GM12878 (cell line): ENCODE results near the gene STRA6. TPM values are rescaled to one million over a fixed set of nuclear protein-coding genes. Genes with fewer than 3 reads are reported as not detected.

Experiments
- ATAC-seq: fragments of 200-7000 bp; cut with Tn5 transposase; 3 replicates; pipeline ENCODE4 v1.9.1; 2020; ENCODE audit warnings: mild to moderate bottlenecking, moderate library complexity
- BruUV-seq: library from RNA; stranded (reverse); fragments of 400-500 nt; replicated peaks from 2 replicates; lab custom pipeline; 2021; lab: Mats Ljungman, UMichigan
- CTCF ChIA-PET: fragments of 300-600 bp; sonication (Branson Sonifier 250); formaldehyde crosslinking; extraction: SDS; loops from one replicate; lab custom pipeline; 2021; ENCODE audit warnings: inconsistent platforms; lab: Yijun Ruan, JAX
- POLR2A ChIA-PET: fragments of 350-600 bp; formaldehyde crosslinking; extraction: SDS; loops from one replicate; lab custom pipeline; 2021; ENCODE audit warnings: inconsistent platforms; lab: Charles Lee
- RAD21 ChIA-PET: fragments of 300-600 bp; sonication (Branson Sonifier 250); formaldehyde crosslinking; loops from one replicate; lab custom pipeline; 2023; ENCODE audit warnings: antibody characterized with exemption; ENCODE audit not compliant: unreplicated experiment; lab: Charles Lee
- SMC1A ChIA-PET: fragments of 300-600 bp; sonication (Branson Sonifier 250); formaldehyde crosslinking; loops from one replicate; lab custom pipeline; 2023; ENCODE audit not compliant: unreplicated experiment, uncharacterized antibody; lab: Charles Lee
- DNase-seq: peaks from one replicate; pipeline ENCODE4 v3.0.0-alpha.2; 2011; ENCODE audit warnings: low read depth, low spot score
- FAIRE-seq: peaks from 3 replicates; lab custom pipeline; 2011; peaks lifted over from hg19 to GRCh38; lab: Jason Lieb, UNC
- H2AFZ ChIP-seq: 2 replicates; pipeline ENCODE4 v1.6.0; 2011; ENCODE audit warnings: low read depth, low read length, control low read depth; ENCODE audit not compliant: control insufficient read depth
- H3K27ac ChIP-seq: 2 replicates; pipeline ENCODE4 v1.5.1; 2011; ENCODE audit warnings: control low read depth; ENCODE audit not compliant: control insufficient read depth, insufficient read depth
- H3K27me3 ChIP-seq, 2 experiments: replicated peaks in 1 of 2; 2 replicates each; pipeline versions ENCODE4 v1.6.0 to v1.6.1; 2011; ENCODE audit warnings: low read length in 1 of 2; ENCODE audit not compliant: control insufficient read depth in 2 of 2, insufficient read depth in 2 of 2
- H3K36me3 ChIP-seq, 2 experiments: 2 replicates each; pipeline ENCODE4 v1.5.1; 2011; ENCODE audit warnings: low read length in 1 of 2; ENCODE audit not compliant: control insufficient read depth in 2 of 2, insufficient read depth in 2 of 2
- H3K4me1 ChIP-seq: 2 replicates; pipeline ENCODE4 v1.6.1; 2011; ENCODE audit warnings: mild to moderate bottlenecking, low read length, moderate library complexity, mixed read lengths; ENCODE audit not compliant: control insufficient read depth, insufficient read depth
- H3K4me2 ChIP-seq: 2 replicates; pipeline ENCODE4 v1.6.0; 2011; ENCODE audit warnings: control low read depth; ENCODE audit not compliant: control insufficient read depth, insufficient read depth
- H3K4me3 ChIP-seq: fragments of 200-600 bp; sonication (generic); 2 replicates; pipeline ENCODE4 v1.5.1; 2016
- H3K79me2 ChIP-seq: 2 replicates; pipeline ENCODE4 v1.6.0; 2011; ENCODE audit warnings: low read length; ENCODE audit not compliant: control insufficient read depth, insufficient read depth
- H3K9ac ChIP-seq: 2 replicates; pipeline ENCODE4 v1.8.0; 2011; ENCODE audit warnings: low read length, control low read depth, mixed read lengths; ENCODE audit not compliant: control insufficient read depth, insufficient read depth
- H3K9me3 ChIP-seq: replicated peaks from 3 replicates; pipeline ENCODE4 v1.5.1; 2011; ENCODE audit warnings: mild to moderate bottlenecking, low read length; ENCODE audit not compliant: control insufficient read depth, insufficient read depth
- H4K20me1 ChIP-seq: 2 replicates; pipeline ENCODE4 v1.6.0; 2011; ENCODE audit not compliant: control insufficient read depth, insufficient read depth
- CBFB ChIP-seq: IDR thresholded peaks from 2 replicates; pipeline ENCODE4 v1.6.1; 2016; ENCODE audit warnings: antibody characterized with exemption, low read depth
- EGR1 ChIP-seq, 2 experiments: IDR thresholded peaks; 1 replicate in 1 of 2; 2 replicates in 1 of 2; pipeline ENCODE4 v1.6.1; 2011 to 2012; ENCODE audit warnings: low read depth in 2 of 2, low read length in 2 of 2, borderline replicate concordance in 1 of 2, mild to moderate bottlenecking in 1 of 2, moderate library complexity in 1 of 2
- ETV6 ChIP-seq, 2 experiments: fragments of 450-650 bp in 1 of 2; IDR thresholded peaks in 1 of 2; conservative IDR thresholded peaks in 1 of 2; 2 replicates each; pipeline ENCODE4 v1.6.1; 2014; ENCODE audit warnings: antibody characterized with exemption in 1 of 2, borderline replicate concordance in 1 of 2, low read depth in 1 of 2, mild to moderate bottlenecking in 1 of 2, moderate library complexity in 1 of 2
- FOS ChIP-seq: IDR thresholded peaks from 3 replicates; pipeline ENCODE4 v1.6.1; 2011; ENCODE audit warnings: borderline replicate concordance; ENCODE audit not compliant: insufficient read length; ENCODE audit errors: extremely low read depth
- FOXK2 ChIP-seq: fragments of 450-650 bp; IDR thresholded peaks from 2 replicates; pipeline ENCODE4 v1.6.1; 2017; ENCODE audit warnings: mild to moderate bottlenecking, moderate library complexity
- IKZF1 ChIP-seq: fragments of 450-650 bp; conservative IDR thresholded peaks from 2 replicates; pipeline ENCODE4 v1.6.1; 2017; ENCODE audit warnings: antibody characterized with exemption, mild to moderate bottlenecking
- JUNB ChIP-seq: IDR thresholded peaks from 2 replicates; pipeline ENCODE4 v1.6.1; 2016; ENCODE audit warnings: antibody characterized with exemption, mild to moderate bottlenecking
- TCF7 ChIP-seq: IDR thresholded peaks from 2 replicates; pipeline ENCODE4 v1.6.1; 2014; ENCODE audit warnings: antibody characterized with exemption, borderline replicate concordance
- WRNIP1 ChIP-seq: IDR thresholded peaks from 2 replicates; pipeline ENCODE4 v1.6.1; 2011; ENCODE audit warnings: low read depth, low read length, improper control_type of control experiment, borderline replicate concordance
- ZNF207 ChIP-seq: fragments of 450-650 bp; IDR thresholded peaks from 2 replicates; pipeline ENCODE4 v1.6.1; 2014; ENCODE audit warnings: antibody characterized with exemption, mild to moderate bottlenecking, borderline replicate concordance
- ZNF384 ChIP-seq: IDR thresholded peaks from 2 replicates; pipeline ENCODE4 v1.6.1; 2012; ENCODE audit warnings: low read depth, mild to moderate bottlenecking, low read length, improper control_type of control experiment, borderline replicate concordance
- WGBS: methylation state at CpG from one replicate; pipeline ENCODE4 v1.1.6; 2016; ENCODE audit warnings: low lambda C conversion rate; ENCODE audit not compliant: insufficient replicate concordance, insufficient coverage; ENCODE audit errors: missing lambda C conversion rate; 5-methylcytosine and 5-hydroxymethylcytosine counted together
- in situ Hi-C: fragments of 300-500 bp; cut with MboI; formaldehyde crosslinking; loops from 9 replicates; pipeline ENCODE4 v1.14.3; 2018; ENCODE audit warnings: mixed read lengths
- intact Hi-C: fragments of 100-400 bp; cut with micrococcal nuclease; formaldehyde crosslinking; loops from one replicate; pipeline ENCODE4 v1.14.2; 2022; ENCODE audit not compliant: unreplicated experiment
- polyA plus RNA-seq, 11 experiments: library from polyadenylated mRNA; depleted of rRNA in 4 of 11; unstranded in 6 of 11; stranded (reverse) in 5 of 11; fragments of >200 nt; fragmentation: Nextera tagmentation in 4 of 11; fragmentation: Illumina TruSeq in 1 of 11; extraction: Ambion mirVana in 4 of 11; extraction: Trizol in 1 of 11; gene quantifications; 1 replicate in 1 of 11; 2 replicates in 10 of 11; pipeline versions ENCODE4 v1.2.1 to v1.2.3, GENCODE V29; 2011 to 2016; ENCODE audit warnings: inconsistent platforms in 2 of 11, missing spikeins in 2 of 11, low read depth in 1 of 11
- total RNA-seq, 4 experiments: library from RNA; depleted of rRNA in 3 of 4; stranded (reverse); fragments of >200 nt in 3 of 4; fragmentation: Illumina TruSeq in 1 of 4; extraction: Trizol in 1 of 4; gene quantifications; 2 replicates each; pipeline versions ENCODE4 v1.2.1 to v1.2.3, GENCODE V29; 2013 to 2021
- TF ChIP-seq, protein P1 (sequence below): IDR thresholded peaks from 2 replicates; pipeline ENCODE4 v1.6.1; 2011; ENCODE audit warnings: low read depth, mild to moderate bottlenecking, low read length, moderate library complexity, borderline replicate concordance; ENCODE audit errors: extremely low read depth
- TF ChIP-seq, protein P2 (sequence below): fragments of 150-350 bp; IDR thresholded peaks from 2 replicates; pipeline ENCODE4 v1.6.1; 2014; ENCODE audit warnings: mild to moderate bottlenecking, low read depth, low read length

The STRA6 gene
- total and polyA plus RNA-seq, 10 of the 15 experiments (the other 5 are each of a cell fraction or from before 2014, with no cell fraction given) = 0.31 to 10.8 (median 5.8) TPM

DNA sequence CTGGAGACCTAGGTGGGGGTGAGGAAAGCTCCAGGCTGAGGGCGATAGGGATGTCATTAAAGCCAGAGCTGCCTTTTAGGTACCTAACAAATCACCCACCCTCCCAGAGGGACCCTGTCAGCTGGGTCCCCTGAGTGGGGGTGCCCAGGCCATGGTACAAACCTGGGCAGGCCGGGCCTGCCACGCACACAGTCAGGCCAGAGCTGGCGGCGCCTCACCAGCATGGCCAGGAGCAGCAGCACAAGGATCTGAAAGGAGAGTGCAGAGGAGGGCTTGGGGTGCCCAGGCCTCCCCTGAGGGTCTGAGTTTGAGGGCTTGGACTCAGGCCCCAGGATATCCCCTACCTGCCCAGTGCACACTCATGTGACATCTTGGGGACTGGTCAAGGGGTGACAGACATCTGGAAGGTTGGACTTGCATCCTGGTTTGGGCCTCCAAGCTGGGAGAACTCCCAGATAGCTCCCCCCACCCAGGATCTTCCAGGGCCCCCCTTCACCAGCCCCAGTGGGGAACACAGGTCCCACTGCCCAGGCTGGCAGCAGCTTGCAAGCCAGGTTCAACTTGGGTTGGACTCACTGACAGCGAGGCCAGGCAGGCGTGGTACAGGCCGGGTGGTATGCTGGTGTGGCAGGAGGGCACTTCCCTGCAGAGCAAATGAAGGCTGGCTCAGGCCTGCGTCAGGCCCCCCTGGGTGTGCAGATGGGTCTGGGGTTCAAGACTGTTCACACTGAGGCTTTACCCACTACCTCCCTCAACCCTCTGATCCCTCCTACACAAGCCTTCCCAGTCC lies 5.2 kb downstream of the STRA6 start:
- no peak overlapping the region for H3K4me2 ChIP-seq
- H3K79me2 ChIP-seq = no peaks in the 10 kb centered on the region
- no peak overlapping the region for H3K4me3 ChIP-seq
- 59% methylated on average over 9 of the region's 9 CpGs for WGBS
- H3K9me3 ChIP-seq = no peaks in the 10 kb centered on the region
- BruUV-seq = no TSS peak
- in situ Hi-C loops (no loop called here), intact Hi-C loops (no loop called here)
- SMC1A ChIA-PET = interaction anchor here (1.0 kb wide), 1 partner anchor 50 kb away, joined by 3 read pairs; no protein-coding TSS in a partner anchor
- DNase-seq = no peak
- H3K9ac ChIP-seq = no peak overlapping the region
- peaks cover 32% of the 10 kb centered on the region for H3K4me1 ChIP-seq
- no peaks in the 10 kb centered on the region for H4K20me1 ChIP-seq
- TF ChIP-seq ZNF384 (no peak), WRNIP1 (no peak), FOXK2 (no peak), FOS (no peak), TCF7 (no peak), EGR1 (IDR thresholded peaks at IDR 0.05; ENCODE audit: borderline replicate concordance in 1 of 2, low read depth in 2 of 2, low read length in 2 of 2) (no peak), ETV6 (conservative IDR thresholded peaks at IDR 0.05 in 1 of 2, IDR thresholded peaks at IDR 0.05 in 1 of 2; ENCODE audit: borderline replicate concordance in 1 of 2, low read depth in 1 of 2) (no peak), IKZF1 (no peak), JUNB (no peak), ZNF207 (no peak), CBFB (no peak)
- TF ChIP-seq, protein P1, sequence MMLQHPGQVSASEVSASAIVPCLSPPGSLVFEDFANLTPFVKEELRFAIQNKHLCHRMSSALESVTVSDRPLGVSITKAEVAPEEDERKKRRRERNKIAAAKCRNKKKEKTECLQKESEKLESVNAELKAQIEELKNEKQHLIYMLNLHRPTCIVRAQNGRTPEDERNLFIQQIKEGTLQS = no peak
- TF ChIP-seq, protein P2, sequence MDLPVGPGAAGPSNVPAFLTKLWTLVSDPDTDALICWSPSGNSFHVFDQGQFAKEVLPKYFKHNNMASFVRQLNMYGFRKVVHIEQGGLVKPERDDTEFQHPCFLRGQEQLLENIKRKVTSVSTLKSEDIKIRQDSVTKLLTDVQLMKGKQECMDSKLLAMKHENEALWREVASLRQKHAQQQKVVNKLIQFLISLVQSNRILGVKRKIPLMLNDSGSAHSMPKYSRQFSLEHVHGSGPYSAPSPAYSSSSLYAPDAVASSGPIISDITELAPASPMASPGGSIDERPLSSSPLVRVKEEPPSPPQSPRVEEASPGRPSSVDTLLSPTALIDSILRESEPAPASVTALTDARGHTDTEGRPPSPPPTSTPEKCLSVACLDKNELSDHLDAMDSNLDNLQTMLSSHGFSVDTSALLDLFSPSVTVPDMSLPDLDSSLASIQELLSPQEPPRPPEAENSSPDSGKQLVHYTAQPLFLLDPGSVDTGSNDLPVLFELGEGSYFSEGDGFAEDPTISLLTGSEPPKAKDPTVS = no peak
- TF ChIP-seq, all 136 proteins: peak for 0
- no peak for ATAC-seq
- RAD21 ChIA-PET = no interaction called here
- Histone ChIP-seq H3K27me3 (no peaks in the 10 kb centered on the region), H3K27ac (no peak overlapping the region), H2AFZ (no peak overlapping the region), H3K36me3 (no peaks in the 10 kb centered on the region)
- no peak for FAIRE-seq
- POLR2A ChIA-PET = no interaction called here
- CTCF ChIA-PET = no interaction called here
